ENCODE measurements around the gene ATRX. TPM values are rescaled to one million over a fixed set of nuclear protein-coding genes. Genes with fewer than 3 reads are reported as not detected.
"Not testable (repeated sequence)": the region's sequence is repeated elsewhere in the genome, so short reads cannot be mapped to it uniquely, and the experiment has no call there.

ATRX gene, protein sequence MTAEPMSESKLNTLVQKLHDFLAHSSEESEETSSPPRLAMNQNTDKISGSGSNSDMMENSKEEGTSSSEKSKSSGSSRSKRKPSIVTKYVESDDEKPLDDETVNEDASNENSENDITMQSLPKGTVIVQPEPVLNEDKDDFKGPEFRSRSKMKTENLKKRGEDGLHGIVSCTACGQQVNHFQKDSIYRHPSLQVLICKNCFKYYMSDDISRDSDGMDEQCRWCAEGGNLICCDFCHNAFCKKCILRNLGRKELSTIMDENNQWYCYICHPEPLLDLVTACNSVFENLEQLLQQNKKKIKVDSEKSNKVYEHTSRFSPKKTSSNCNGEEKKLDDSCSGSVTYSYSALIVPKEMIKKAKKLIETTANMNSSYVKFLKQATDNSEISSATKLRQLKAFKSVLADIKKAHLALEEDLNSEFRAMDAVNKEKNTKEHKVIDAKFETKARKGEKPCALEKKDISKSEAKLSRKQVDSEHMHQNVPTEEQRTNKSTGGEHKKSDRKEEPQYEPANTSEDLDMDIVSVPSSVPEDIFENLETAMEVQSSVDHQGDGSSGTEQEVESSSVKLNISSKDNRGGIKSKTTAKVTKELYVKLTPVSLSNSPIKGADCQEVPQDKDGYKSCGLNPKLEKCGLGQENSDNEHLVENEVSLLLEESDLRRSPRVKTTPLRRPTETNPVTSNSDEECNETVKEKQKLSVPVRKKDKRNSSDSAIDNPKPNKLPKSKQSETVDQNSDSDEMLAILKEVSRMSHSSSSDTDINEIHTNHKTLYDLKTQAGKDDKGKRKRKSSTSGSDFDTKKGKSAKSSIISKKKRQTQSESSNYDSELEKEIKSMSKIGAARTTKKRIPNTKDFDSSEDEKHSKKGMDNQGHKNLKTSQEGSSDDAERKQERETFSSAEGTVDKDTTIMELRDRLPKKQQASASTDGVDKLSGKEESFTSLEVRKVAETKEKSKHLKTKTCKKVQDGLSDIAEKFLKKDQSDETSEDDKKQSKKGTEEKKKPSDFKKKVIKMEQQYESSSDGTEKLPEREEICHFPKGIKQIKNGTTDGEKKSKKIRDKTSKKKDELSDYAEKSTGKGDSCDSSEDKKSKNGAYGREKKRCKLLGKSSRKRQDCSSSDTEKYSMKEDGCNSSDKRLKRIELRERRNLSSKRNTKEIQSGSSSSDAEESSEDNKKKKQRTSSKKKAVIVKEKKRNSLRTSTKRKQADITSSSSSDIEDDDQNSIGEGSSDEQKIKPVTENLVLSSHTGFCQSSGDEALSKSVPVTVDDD (N-terminal part only)
- 44.6 and 54.8 TPM in 2 replicates for total RNA-seq

DNA sequence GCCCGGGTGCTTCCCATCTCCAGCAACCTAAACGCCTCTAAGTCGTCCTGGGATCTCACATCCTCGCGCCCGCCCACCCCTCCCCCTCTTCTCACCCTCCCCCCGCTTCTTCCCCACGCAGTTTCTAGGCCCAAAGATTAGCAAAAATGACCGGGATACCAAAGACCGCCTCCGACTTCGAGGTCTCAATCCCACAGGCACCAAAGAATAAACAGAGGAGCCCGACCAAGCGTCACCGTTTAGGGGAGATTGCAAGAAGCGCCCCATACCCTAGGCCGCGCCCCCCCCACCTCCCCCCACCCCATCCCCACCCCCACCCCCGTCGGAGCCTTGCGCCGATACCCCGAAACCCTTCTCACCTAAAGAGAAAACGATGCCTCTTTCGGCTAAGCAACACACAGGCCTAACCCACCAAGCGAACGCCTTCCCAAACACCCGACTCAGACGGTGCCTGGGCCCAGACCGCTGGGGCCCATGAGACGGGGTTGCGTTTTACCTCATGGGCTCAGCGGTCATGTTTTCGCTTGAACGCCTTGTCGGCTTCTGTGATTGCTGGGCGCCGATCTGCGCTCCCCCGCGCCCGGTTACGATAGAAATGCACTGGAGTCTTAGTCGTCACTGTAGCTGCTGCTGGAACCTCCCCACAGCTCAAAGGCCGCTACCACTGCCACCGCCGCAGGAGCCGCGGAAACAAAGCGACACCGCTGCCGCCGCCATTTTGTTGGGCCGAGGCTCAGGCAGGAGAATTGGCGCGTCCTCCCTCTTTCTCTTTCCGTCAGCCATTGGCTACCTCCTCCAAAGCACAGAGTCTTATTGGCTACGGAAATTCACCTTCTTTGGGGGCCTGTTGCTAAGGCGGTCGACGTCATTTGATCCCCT is at the start of gene ATRX:
TSS of gene ATRX (minus strand) at position 731 of the 879 bp plus-strand sequence. CDS start at position 516, 215 bp downstream.
- peak; percentile 18 for DNase-seq (ENCODE audit: low read depth)
- Histone ChIP-seq H3K4me3 (ENCODE audit: low read depth, low read length) (peak within 1 kb of the TSS; percentile 83), H3K36me3 (ENCODE audit: control insufficient read depth, insufficient read depth, low read length) (no peaks in the 10 kb centered on the region), H3K27me3 (ENCODE audit: control insufficient read depth, insufficient read depth, low read length) (no peaks in the 10 kb centered on the region)
- TF ChIP-seq, protein P1, sequence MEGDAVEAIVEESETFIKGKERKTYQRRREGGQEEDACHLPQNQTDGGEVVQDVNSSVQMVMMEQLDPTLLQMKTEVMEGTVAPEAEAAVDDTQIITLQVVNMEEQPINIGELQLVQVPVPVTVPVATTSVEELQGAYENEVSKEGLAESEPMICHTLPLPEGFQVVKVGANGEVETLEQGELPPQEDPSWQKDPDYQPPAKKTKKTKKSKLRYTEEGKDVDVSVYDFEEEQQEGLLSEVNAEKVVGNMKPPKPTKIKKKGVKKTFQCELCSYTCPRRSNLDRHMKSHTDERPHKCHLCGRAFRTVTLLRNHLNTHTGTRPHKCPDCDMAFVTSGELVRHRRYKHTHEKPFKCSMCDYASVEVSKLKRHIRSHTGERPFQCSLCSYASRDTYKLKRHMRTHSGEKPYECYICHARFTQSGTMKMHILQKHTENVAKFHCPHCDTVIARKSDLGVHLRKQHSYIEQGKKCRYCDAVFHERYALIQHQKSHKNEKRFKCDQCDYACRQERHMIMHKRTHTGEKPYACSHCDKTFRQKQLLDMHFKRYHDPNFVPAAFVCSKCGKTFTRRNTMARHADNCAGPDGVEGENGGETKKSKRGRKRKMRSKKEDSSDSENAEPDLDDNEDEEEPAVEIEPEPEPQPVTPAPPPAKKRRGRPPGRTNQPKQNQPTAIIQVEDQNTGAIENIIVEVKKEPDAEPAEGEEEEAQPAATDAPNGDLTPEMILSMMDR (IDR thresholded peaks at IDR 0.05; ENCODE audit: insufficient read depth, low read length, poor library complexity, severe bottlenecking): no peak

DNA sequence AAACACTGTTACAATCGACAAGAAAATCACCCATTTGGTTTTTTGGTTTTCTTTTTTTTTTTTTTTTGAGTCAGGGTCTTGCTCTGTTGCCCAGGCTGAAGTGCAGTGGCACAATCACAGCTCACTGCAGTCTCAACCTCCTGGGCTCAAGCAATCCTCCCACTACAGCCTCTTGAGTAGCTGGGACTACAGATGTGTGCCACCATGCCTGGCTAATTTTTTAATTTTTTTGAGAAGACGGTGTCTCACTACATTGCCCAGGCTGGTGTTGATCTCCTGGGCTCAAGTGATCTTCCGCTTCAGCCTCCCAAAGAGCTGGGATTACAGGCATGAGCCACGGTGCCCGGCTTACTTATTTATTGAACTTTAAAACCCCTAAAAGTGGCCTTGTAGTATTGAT is 45.5 kb upstream of the ATRX start:
- not testable (repeated sequence) for H3K27me3 ChIP-seq (ENCODE audit: control insufficient read depth, insufficient read depth, low read length); H3K4me3 ChIP-seq (ENCODE audit: low read depth, low read length); H3K36me3 ChIP-seq (ENCODE audit: control insufficient read depth, insufficient read depth, low read length); DNase-seq (ENCODE audit: low read depth)

DNA sequence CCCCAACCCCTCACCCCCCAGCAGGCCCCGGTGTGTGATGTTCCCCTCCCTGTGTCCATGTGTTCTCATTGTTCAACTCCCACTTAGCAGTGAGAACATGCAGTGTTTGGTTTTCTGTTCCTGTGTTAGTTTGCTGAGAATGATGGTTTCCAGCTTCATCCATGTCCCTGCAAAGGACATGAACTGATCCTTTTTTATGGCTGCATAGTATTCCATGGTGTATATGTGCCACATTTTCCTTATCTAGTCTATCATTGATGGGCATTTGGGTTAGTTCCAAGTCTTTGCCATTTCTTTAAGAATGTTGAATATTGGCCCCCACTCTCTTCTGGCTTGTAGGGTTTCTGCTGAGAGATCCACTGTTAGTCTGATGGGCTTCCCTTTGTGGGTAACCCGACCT is 36.0 kb upstream of the ATRX start:
- not testable (repeated sequence) for DNase-seq (ENCODE audit: low read depth); H3K36me3 ChIP-seq (ENCODE audit: control insufficient read depth, insufficient read depth, low read length); H3K4me3 ChIP-seq (ENCODE audit: low read depth, low read length); H3K27me3 ChIP-seq (ENCODE audit: control insufficient read depth, insufficient read depth, low read length)

DNA sequence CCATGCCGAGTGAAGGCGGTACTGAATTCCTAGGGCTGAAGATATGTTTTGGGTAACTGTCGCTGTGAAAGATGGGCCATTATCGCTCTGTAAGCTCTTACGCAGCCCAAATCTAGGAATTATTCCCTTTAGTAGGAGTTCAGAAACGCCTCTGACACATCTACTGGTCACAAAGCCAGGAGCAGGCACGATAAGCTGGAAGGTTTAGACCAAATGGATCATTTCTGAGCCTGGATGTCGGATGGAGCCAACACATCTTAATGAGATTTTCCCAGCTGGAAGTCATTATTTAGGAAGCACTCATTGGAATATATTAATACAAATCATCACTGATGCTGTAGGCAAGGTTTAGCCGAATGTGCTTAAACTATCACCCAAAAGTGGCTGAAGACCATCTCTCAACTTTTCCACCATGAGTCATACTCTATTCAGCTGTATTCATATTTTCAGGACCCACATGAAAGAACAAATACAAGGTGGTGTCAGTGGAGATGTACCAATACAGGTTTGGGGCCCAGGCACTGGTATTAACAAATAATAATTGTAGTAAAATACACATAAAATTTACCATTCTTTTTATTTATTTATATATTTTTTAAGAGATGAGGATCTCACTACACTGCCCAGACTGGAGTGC is 34.2 kb upstream of the ATRX start:
- TF ChIP-seq, protein P1 (IDR thresholded peaks at IDR 0.05; ENCODE audit: insufficient read depth, low read length, poor library complexity, severe bottlenecking): no peak
- Histone ChIP-seq H3K27me3 (ENCODE audit: control insufficient read depth, insufficient read depth, low read length) (no peaks in the 10 kb centered on the region), H3K4me3 (ENCODE audit: low read depth, low read length) (no peak overlapping the region), H3K36me3 (ENCODE audit: control insufficient read depth, insufficient read depth, low read length) (no peaks in the 10 kb centered on the region)
- DNase-seq (ENCODE audit: low read depth): no peak

DNA sequence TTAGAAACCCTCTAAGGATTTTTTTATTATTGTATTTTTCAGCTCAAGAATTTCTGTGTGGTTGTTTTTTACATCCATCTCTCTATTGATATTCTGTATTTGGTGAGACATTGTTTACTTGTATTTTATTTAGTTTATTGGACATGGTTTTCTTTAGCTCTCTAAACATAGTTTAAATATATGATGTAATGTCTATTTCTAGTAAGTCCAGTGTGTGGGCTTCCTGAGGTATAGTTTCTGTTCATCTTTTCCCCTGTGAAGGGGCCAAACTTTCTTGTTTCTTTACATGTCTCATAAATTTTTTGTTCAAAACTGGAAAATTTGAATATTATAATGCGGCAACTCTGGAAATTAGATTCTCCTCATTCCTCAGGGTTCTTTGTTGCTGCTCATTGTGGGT is 28.2 kb upstream of the ATRX start:
- H3K4me3 ChIP-seq (ENCODE audit: low read depth, low read length): no peak overlapping the region
- no peak for DNase-seq (ENCODE audit: low read depth)
- H3K36me3 ChIP-seq (ENCODE audit: control insufficient read depth, insufficient read depth, low read length): no peaks in the 10 kb centered on the region
- TF ChIP-seq, protein P1 (IDR thresholded peaks at IDR 0.05; ENCODE audit: insufficient read depth, low read length, poor library complexity, severe bottlenecking): no peak
- no peaks in the 10 kb centered on the region for H3K27me3 ChIP-seq (ENCODE audit: control insufficient read depth, insufficient read depth, low read length)

DNA sequence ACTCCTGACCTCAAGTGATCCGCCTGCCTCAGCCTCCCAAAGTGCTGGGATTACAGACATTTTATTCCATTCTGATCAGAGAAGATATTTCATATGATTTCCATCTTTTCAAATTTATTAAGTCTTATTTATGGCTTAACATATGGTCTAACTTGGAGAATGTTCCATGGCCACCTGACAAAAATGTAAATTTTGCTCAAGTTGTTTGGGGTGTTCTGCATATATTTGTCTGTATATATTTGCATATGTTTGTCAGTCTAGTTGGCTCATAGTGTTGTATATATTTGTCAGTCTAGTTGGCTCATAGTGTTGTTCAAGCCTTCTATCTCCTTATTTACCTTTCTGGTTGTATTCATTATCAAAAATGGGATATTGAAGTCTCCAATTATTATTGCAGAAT is 16.2 kb upstream of the ATRX start:
- H3K4me3 ChIP-seq (ENCODE audit: low read depth, low read length): no peak overlapping the region
- H3K36me3 ChIP-seq (ENCODE audit: control insufficient read depth, insufficient read depth, low read length): no peaks in the 10 kb centered on the region
- TF ChIP-seq, protein P1 (IDR thresholded peaks at IDR 0.05; ENCODE audit: insufficient read depth, low read length, poor library complexity, severe bottlenecking): no peak
- H3K27me3 ChIP-seq (ENCODE audit: control insufficient read depth, insufficient read depth, low read length): no peaks in the 10 kb centered on the region
- no peak for DNase-seq (ENCODE audit: low read depth)

Data from kidney epithelial cell (primary cell).